H1 (cell line): ENCODE data around the gene MB. TPM values are rescaled to one million over a fixed set of nuclear protein-coding genes. Genes with fewer than 3 reads are reported as not detected.
A peak's percentile ranks its signal among the peaks of the same experiment; 100 is the strongest.

ENCODE experiments used
- CTCF ChIA-PET: fragments of 300-600 bp; sonication (Branson Sonifier 250); formaldehyde crosslinking; loops from one replicate; lab custom pipeline; 2021; ENCODE audit not compliant: partially characterized antibody; lab: Charles Lee
- POLR2A ChIA-PET: fragments of 300-600 bp; sonication (Branson Sonifier 250); formaldehyde crosslinking; loops from one replicate; lab custom pipeline; 2021; ENCODE audit warnings: inconsistent platforms; ENCODE audit not compliant: partially characterized antibody; lab: Charles Lee
- DNase-seq, 2 experiments: peaks; one replicate each; pipeline versions ENCODE4 v3.0.0 to v3.0.0-alpha.2; 2010 to 2022; ENCODE audit warnings: low spot score in 2 of 2, low read depth in 1 of 2, mixed read lengths in 1 of 2
- FAIRE-seq: peaks from 2 replicates; lab custom pipeline; 2011; peaks lifted over from hg19 to GRCh38; lab: Jason Lieb, UNC
- H2AFZ ChIP-seq: 2 replicates; pipeline ENCODE4 v1.8.1; 2012; ENCODE audit warnings: low read length, inconsistent platforms
- H2AK5ac ChIP-seq: 2 replicates; pipeline ENCODE4 v1.6.1; 2013; ENCODE audit warnings: low read depth, low read length
- H2BK120ac ChIP-seq: replicated peaks from 2 replicates; pipeline ENCODE3; 2013; ENCODE audit warnings: low read depth, low read length, inconsistent platforms
- H2BK12ac ChIP-seq: 2 replicates; pipeline ENCODE4 v1.6.1; 2013; ENCODE audit warnings: low read depth, low read length
- H2BK15ac ChIP-seq: 2 replicates; pipeline ENCODE4 v1.6.1; 2013; ENCODE audit warnings: low read length
- H2BK20ac ChIP-seq: 2 replicates; pipeline ENCODE4 v1.6.1; 2013; ENCODE audit warnings: low read length
- H2BK5ac ChIP-seq: 2 replicates; pipeline ENCODE4 v1.6.1; 2013; ENCODE audit warnings: low read depth, low read length
- H3K14ac ChIP-seq: 2 replicates; pipeline ENCODE4 v1.6.1; 2013; ENCODE audit warnings: inconsistent platforms; ENCODE audit not compliant: insufficient read length
- H3K18ac ChIP-seq: 2 replicates; pipeline ENCODE4 v1.6.1; 2013; ENCODE audit warnings: low read length; ENCODE audit errors: extremely low read depth
- H3K23ac ChIP-seq: 2 replicates; pipeline ENCODE4 v1.6.1; 2013; ENCODE audit warnings: inconsistent platforms; ENCODE audit not compliant: insufficient read length
- H3K23me2 ChIP-seq: 2 replicates; pipeline ENCODE4 v1.6.1; 2013; ENCODE audit warnings: low read depth, low read length
- H3K27ac ChIP-seq: 2 replicates; pipeline ENCODE4 v1.6.1; 2011; ENCODE audit warnings: low read depth, low read length, inconsistent platforms
- H3K27me3 ChIP-seq, 4 experiments: replicated peaks in 1 of 4; 1 replicate in 1 of 4; 2 replicates in 3 of 4; pipeline versions ENCODE4 v1.6.1 to v1.8.1; 2011 to 2013; ENCODE audit warnings: low read length in 3 of 4, mild to moderate bottlenecking in 3 of 4, inconsistent platforms in 2 of 4, mixed read lengths in 2 of 4, moderate library complexity in 1 of 4; ENCODE audit not compliant: control insufficient read depth in 3 of 4, insufficient read depth in 3 of 4; ENCODE audit errors: extremely low read depth in 1 of 4
- H3K36me3 ChIP-seq, 4 experiments: 2 replicates each; pipeline versions ENCODE4 v1.6.1 to v1.8.1; 2011 to 2013; ENCODE audit warnings: mild to moderate bottlenecking in 4 of 4, low read length in 3 of 4, moderate library complexity in 2 of 4, control low read depth in 1 of 4, inconsistent platforms in 1 of 4; ENCODE audit not compliant: insufficient read depth in 4 of 4, control insufficient read depth in 2 of 4
- H3K4ac ChIP-seq: replicated peaks from 2 replicates; pipeline ENCODE3; 2013; ENCODE audit warnings: low read length, low read depth, mixed read lengths, inconsistent platforms; ENCODE audit not compliant: insufficient read length
- H3K4me1 ChIP-seq, 4 experiments: replicated peaks in 1 of 4; 1 replicate in 1 of 4; 2 replicates in 3 of 4; pipeline versions ENCODE4 v1.6.1 to v1.8.1; 2011 to 2013; ENCODE audit warnings: low read length in 3 of 4, inconsistent platforms in 2 of 4, mixed read lengths in 1 of 4; ENCODE audit not compliant: insufficient read depth in 4 of 4, control insufficient read depth in 3 of 4
- H3K4me2 ChIP-seq, 2 experiments: 2 replicates each; pipeline versions ENCODE4 v1.6.1 to v1.8.1; 2011 to 2013; ENCODE audit warnings: low read depth in 2 of 2, low read length in 2 of 2, control low read depth in 1 of 2, inconsistent platforms in 1 of 2, mild to moderate bottlenecking in 1 of 2; ENCODE audit not compliant: insufficient read depth in 1 of 2
- H3K4me3 ChIP-seq, 4 experiments: fragments of 200-600, 300-600 bp in 1 of 4; sonication (generic), shearing (Covaris generic), sonication (Bioruptor Twin) in 1 of 4; 2 replicates each; pipeline versions ENCODE4 v1.5.1 to v1.8.1; 2011 to 2016; ENCODE audit warnings: low read length in 4 of 4, low read depth in 3 of 4, control low read depth in 2 of 4, inconsistent platforms in 2 of 4, mild to moderate bottlenecking in 2 of 4, mixed read lengths in 1 of 4, moderate library complexity in 1 of 4; ENCODE audit not compliant: insufficient read depth in 2 of 4; ENCODE audit errors: extremely low read depth in 1 of 4
- H3K56ac ChIP-seq: replicated peaks from 2 replicates; pipeline ENCODE3; 2013; ENCODE audit warnings: low read depth, mild to moderate bottlenecking, mixed read lengths, low read length, inconsistent platforms; ENCODE audit not compliant: insufficient read length
- H3K79me1 ChIP-seq: 2 replicates; pipeline ENCODE4 v1.6.1; 2013; ENCODE audit warnings: low read depth, low read length, control low read depth
- H3K79me2 ChIP-seq, 2 experiments: 2 replicates each; pipeline versions ENCODE4 v1.6.1 to v1.8.1; 2012 to 2013; ENCODE audit warnings: low read length in 2 of 2, mild to moderate bottlenecking in 2 of 2, inconsistent platforms in 1 of 2; ENCODE audit not compliant: insufficient read depth in 2 of 2, control insufficient read depth in 1 of 2
- H3K9ac ChIP-seq, 4 experiments: replicated peaks in 1 of 4; 1 replicate in 1 of 4; 2 replicates in 3 of 4; pipeline versions ENCODE4 v1.6.1 to v1.8.1; 2011 to 2013; ENCODE audit warnings: low read depth in 3 of 4, low read length in 3 of 4, control low read depth in 2 of 4, mild to moderate bottlenecking in 2 of 4, moderate library complexity in 2 of 4, inconsistent platforms in 1 of 4; ENCODE audit errors: extremely low read depth in 1 of 4
- H3K9me3 ChIP-seq, 2 experiments: 2 replicates each; pipeline versions ENCODE4 v1.6.1 to v1.8.1; 2012 to 2013; ENCODE audit warnings: mild to moderate bottlenecking in 2 of 2, moderate library complexity in 2 of 2, control low read depth in 1 of 2, inconsistent platforms in 1 of 2, low read depth in 1 of 2, low read length in 1 of 2, mixed read lengths in 1 of 2; ENCODE audit not compliant: insufficient read depth in 2 of 2
- H4K20me1 ChIP-seq, 2 experiments: replicated peaks in 1 of 2; 2 replicates each; pipeline versions ENCODE3 to v1.8.1; 2011 to 2013; ENCODE audit warnings: inconsistent platforms in 2 of 2, low read length in 2 of 2, mild to moderate bottlenecking in 1 of 2; ENCODE audit not compliant: insufficient read depth in 2 of 2, control insufficient read depth in 1 of 2
- H4K5ac ChIP-seq: 2 replicates; pipeline ENCODE4 v1.6.1; 2013; ENCODE audit warnings: low read length, low read depth, mixed read lengths, inconsistent platforms; ENCODE audit not compliant: insufficient read length
- H4K8ac ChIP-seq: 2 replicates; pipeline ENCODE4 v1.8.0; 2013; ENCODE audit warnings: mild to moderate bottlenecking, moderate library complexity, low read length, inconsistent platforms; ENCODE audit not compliant: insufficient read depth; ENCODE audit errors: extremely low read depth
- H4K91ac ChIP-seq: replicated peaks from 2 replicates; pipeline ENCODE3; 2013; ENCODE audit warnings: low read length, mixed read lengths, inconsistent platforms; ENCODE audit not compliant: insufficient read length
- CHD2 ChIP-seq: IDR thresholded peaks from 2 replicates; pipeline ENCODE4 v1.6.1; 2012; ENCODE audit warnings: low read length, improper control_type of control experiment
- EGR1 ChIP-seq: IDR thresholded peaks from 2 replicates; pipeline ENCODE4 v1.6.1; 2011; ENCODE audit warnings: low read depth, low read length, borderline replicate concordance
- KDM1A ChIP-seq: fragments of 200-600, 300-600 bp; sonication (generic); IDR thresholded peaks from 2 replicates; pipeline ENCODE4 v1.7.1; 2016; ENCODE audit warnings: mild to moderate bottlenecking, low read length, borderline replicate concordance
- RNF2 ChIP-seq: fragments of 200-900, 300-1000 bp; sonication (generic); IDR thresholded peaks from 2 replicates; pipeline ENCODE4 v1.7.1; 2016; ENCODE audit warnings: borderline replicate concordance, low read depth, mild to moderate bottlenecking, antibody characterized with exemption, low read length; ENCODE audit not compliant: poor library complexity, severe bottlenecking; ENCODE audit errors: missing control alignments
- TCF12 ChIP-seq: IDR thresholded peaks from 2 replicates; pipeline ENCODE4 v1.6.1; 2011; ENCODE audit warnings: low read depth, mild to moderate bottlenecking, low read length
- ZNF274 ChIP-seq: IDR thresholded peaks from 2 replicates; pipeline ENCODE4 v1.7.0; 2012; ENCODE audit warnings: low read length, borderline replicate concordance; ENCODE audit errors: extremely low read depth
- WGBS, 2 experiments: shearing (Covaris generic) in 1 of 2; methylation state at CpG; one replicate each; pipeline versions ENCODE4 v1.1.6 to v1.1.7; 2013 to 2015; ENCODE audit warnings: low lambda C conversion rate in 2 of 2, mixed read lengths in 2 of 2, inconsistent platforms in 1 of 2, low coverage in 1 of 2, missing lambda C conversion rate in 1 of 2; ENCODE audit not compliant: insufficient replicate concordance in 2 of 2, insufficient coverage in 1 of 2, insufficient read length in 1 of 2; ENCODE audit errors: extremely low coverage in 1 of 2, missing lambda C conversion rate in 1 of 2; 5-methylcytosine and 5-hydroxymethylcytosine counted together
- polyA plus RNA-seq, 7 experiments: library from polyadenylated mRNA; depleted of rRNA in 3 of 7; stranded (reverse) in 5 of 7; unstranded in 2 of 7; fragments of >200 nt in 5 of 7; fragments of 200-250 nt in 2 of 7; gene quantifications; 1 replicate in 5 of 7; 2 replicates in 1 of 7; 4 replicates in 1 of 7; pipeline versions ENCODE4 v1.2.1 to v1.2.3, GENCODE V29; 2011 to 2013; ENCODE audit warnings: missing spikeins in 2 of 7, mixed read lengths in 2 of 7
- total RNA-seq: library from RNA; stranded (reverse); fragmentation: NEBNext Ultra II Directional; extraction: Animal tissue kit (Norgen Biotek cat#: 25700); gene quantifications from 2 replicates; pipeline ENCODE4 v1.2.1, GENCODE V29; 2021

Gene MB
- total and polyA plus RNA-seq, 2 of the 8 experiments (the other 6 are each of a cell fraction or from before 2014, with no cell fraction given), result 1.5 TPM; not detected in 1

GRCh38 chr22:35563211-35563610 is 53.9 kb downstream of the MB start:
- Histone ChIP-seq H2BK120ac (no peak overlapping the region), H2BK12ac (peak overlapping the region; percentile 82; the same call in 1 of the 2 replicates), H3K79me2 (no peaks in the 10 kb centered on the region), H3K9ac (no peak overlapping the region), H3K4me1 (peaks cover 0 to 7% (median 7%) of the 10 kb centered on the region in 4 experiments; a peak in 5 of 7 replicates), H2BK15ac (no peak overlapping the region), H4K20me1 (no peaks in the 10 kb centered on the region), H3K27ac (no peak overlapping the region), H3K56ac (no peak overlapping the region), H3K23ac (no peak overlapping the region), H4K8ac (no peak overlapping the region), H3K9me3 (no peaks in the 10 kb centered on the region), H4K5ac (no peak overlapping the region), H2AFZ (peak overlapping the region; percentile 61; the same call in 1 of the 2 replicates), H3K79me1 (no peaks in the 10 kb centered on the region), H3K18ac (0 out of 2 replicates have a peak overlapping the region, but pooled peaks have one; percentile 68), H3K4me3 (no peak overlapping the region), H2BK20ac (no peak overlapping the region), H3K23me2 (no peaks in the 10 kb centered on the region), H3K27me3 (no peaks in the 10 kb centered on the region), H3K4ac (no peak overlapping the region), H2BK5ac (no peak overlapping the region; the same call in 1 of the 2 replicates), H3K4me2 (no peak overlapping the region), H3K14ac (no peak overlapping the region), H2AK5ac (no peak overlapping the region), H3K36me3 (no peaks in the 10 kb centered on the region), H4K91ac (no peak overlapping the region)
- DNase-seq (no peak), FAIRE-seq (no peak)
- TF ChIP-seq EGR1 (no peak), ZNF274 (no peak), CHD2 (no peak), TCF12 (no peak), RNF2 (no peak), KDM1A (no peak)
- POLR2A ChIA-PET, result no interaction called here
- 54% methylated on average over 7 of the region's 7 CpGs; no CpG with 5 or more reads in 1 of the 2 experiments for WGBS, 2 experiments
- CTCF ChIA-PET, result interaction anchor here (1.0 to 4.5 kb wide), 5 partner anchors 11 to 64 kb away, joined by 4 to 29 read pairs (median 9); no protein-coding TSS in a partner anchor
